GM06990 (cell line): ENCODE measurements around the gene MAG.

ENCODE experiments used
- DNase-seq: peaks from one replicate; pipeline ENCODE4 v3.0.0-alpha.2; 2011; ENCODE audit not compliant: insufficient read length; ENCODE audit errors: extremely low read depth
- H3K27me3 ChIP-seq: replicated peaks from 2 replicates; pipeline ENCODE4 v1.6.0; 2011; ENCODE audit warnings: low read length; ENCODE audit not compliant: control insufficient read depth, insufficient read depth
- H3K36me3 ChIP-seq: 2 replicates; pipeline ENCODE4 v1.5.1; 2011; ENCODE audit warnings: low read length; ENCODE audit not compliant: control insufficient read depth, insufficient read depth
- H3K4me3 ChIP-seq: replicated peaks from 2 replicates; pipeline ENCODE4 v1.5.1; 2011; ENCODE audit warnings: low read depth, mild to moderate bottlenecking, control low read depth, low read length
- TF ChIP-seq, protein P1 (sequence below): IDR thresholded peaks from 2 replicates; pipeline ENCODE4 v1.5.1; 2011; ENCODE audit warnings: low read length, control low read depth, mild to moderate bottlenecking, inconsistent platforms; ENCODE audit not compliant: insufficient read depth, poor library complexity, severe bottlenecking

Gene MAG

DNA sequence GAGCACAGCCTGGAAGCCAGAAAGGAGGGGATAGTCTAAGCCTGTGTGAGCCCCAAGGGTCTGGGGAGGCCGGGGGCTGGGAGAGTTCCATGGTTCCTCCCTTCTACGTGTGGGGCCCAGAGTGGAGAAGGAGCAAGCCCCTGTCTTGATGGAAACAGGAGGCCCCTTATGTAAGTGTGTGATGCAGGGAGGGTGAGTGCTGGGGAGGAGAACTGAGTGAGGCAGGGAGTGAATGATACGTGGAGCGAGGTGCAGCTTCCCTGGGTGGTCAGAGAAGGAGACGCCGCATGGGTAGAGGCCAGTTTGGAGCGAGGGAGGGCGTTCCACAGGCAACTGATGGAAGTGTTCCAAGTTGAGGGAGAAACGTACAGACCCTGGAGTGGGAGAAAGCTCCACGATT, 16.0 kb downstream of the MAG start:
- Histone ChIP-seq H3K27me3 (no peaks in the 10 kb centered on the region), H3K4me3 (no peak overlapping the region), H3K36me3 (no peaks in the 10 kb centered on the region)
- TF ChIP-seq, protein P1, sequence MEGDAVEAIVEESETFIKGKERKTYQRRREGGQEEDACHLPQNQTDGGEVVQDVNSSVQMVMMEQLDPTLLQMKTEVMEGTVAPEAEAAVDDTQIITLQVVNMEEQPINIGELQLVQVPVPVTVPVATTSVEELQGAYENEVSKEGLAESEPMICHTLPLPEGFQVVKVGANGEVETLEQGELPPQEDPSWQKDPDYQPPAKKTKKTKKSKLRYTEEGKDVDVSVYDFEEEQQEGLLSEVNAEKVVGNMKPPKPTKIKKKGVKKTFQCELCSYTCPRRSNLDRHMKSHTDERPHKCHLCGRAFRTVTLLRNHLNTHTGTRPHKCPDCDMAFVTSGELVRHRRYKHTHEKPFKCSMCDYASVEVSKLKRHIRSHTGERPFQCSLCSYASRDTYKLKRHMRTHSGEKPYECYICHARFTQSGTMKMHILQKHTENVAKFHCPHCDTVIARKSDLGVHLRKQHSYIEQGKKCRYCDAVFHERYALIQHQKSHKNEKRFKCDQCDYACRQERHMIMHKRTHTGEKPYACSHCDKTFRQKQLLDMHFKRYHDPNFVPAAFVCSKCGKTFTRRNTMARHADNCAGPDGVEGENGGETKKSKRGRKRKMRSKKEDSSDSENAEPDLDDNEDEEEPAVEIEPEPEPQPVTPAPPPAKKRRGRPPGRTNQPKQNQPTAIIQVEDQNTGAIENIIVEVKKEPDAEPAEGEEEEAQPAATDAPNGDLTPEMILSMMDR: no peak
- no peak for DNase-seq

DNA sequence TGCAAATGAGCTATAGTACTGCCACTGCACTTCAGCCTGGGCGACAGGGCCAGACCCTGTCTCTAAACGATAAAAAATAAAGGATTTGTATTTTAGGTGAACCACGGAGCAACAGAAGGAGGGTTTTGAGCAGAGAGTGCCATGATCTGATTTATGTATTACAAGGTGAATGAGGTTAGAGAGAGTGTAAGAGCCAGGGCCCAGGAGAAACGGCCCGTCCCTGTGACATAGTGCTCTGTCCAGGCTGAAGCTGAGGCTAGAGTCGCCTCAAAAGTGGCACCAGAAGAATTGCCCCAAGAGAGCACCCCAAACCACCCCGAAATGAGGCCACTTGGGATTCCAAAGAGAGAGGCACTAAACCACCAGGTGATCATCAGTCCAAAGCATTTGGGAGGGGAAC, 16.9 kb downstream of the MAG start:
- TF ChIP-seq, protein P1: no peak
- Histone ChIP-seq H3K4me3 (no peak overlapping the region), H3K27me3 (no peaks in the 10 kb centered on the region), H3K36me3 (no peaks in the 10 kb centered on the region)
- no peak for DNase-seq

GRCh38 chr19:35309481-35310279, 17.7 kb downstream of the MAG start:
- DNase-seq: no peak
- TF ChIP-seq, protein P1: no peak
- Histone ChIP-seq H3K36me3 (no peaks in the 10 kb centered on the region), H3K4me3 (no peak overlapping the region), H3K27me3 (no peaks in the 10 kb centered on the region)

DNA sequence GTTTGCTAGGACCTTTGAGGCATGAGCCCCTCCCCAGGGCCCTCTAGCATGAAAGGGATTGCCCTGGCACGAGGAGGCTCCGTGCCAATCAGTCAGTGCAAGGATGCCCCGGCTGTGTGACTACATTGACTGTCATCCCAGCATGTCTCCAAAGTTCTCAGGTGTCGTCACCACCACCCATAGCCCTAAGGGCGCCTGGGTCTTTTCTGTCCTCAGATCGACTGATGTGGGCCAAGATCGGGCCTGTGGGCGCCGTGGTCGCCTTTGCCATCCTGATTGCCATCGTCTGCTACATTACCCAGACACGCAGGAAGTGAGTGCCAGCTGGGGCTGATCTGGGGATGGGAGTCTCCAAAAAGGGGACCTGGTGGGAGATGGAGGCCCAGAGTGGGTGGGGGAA, 18.4 kb downstream of the MAG start:
- no peak overlapping the region for H3K4me3 ChIP-seq
- DNase-seq: no peak
- TF ChIP-seq, protein P1: no peak
- H3K27me3 ChIP-seq: no peaks in the 10 kb centered on the region
- no peaks in the 10 kb centered on the region for H3K36me3 ChIP-seq

GRCh38 chr19:35310811-35311465, 19.0 kb downstream of the MAG start:
- Histone ChIP-seq H3K36me3 (no peaks in the 10 kb centered on the region), H3K27me3 (no peaks in the 10 kb centered on the region), H3K4me3 (no peak overlapping the region)
- DNase-seq: no peak
- TF ChIP-seq, protein P1: no peak
